NCI-H2171 treated with DMSO at 0.1 percent for 48 hours (cell line): ENCODE results near the gene SELENOT.

Source experiments
- DNase-seq: peaks from one replicate; lab custom pipeline; 2025; lab: John Stamatoyannopoulos, UW

The SELENOT gene

DNA sequence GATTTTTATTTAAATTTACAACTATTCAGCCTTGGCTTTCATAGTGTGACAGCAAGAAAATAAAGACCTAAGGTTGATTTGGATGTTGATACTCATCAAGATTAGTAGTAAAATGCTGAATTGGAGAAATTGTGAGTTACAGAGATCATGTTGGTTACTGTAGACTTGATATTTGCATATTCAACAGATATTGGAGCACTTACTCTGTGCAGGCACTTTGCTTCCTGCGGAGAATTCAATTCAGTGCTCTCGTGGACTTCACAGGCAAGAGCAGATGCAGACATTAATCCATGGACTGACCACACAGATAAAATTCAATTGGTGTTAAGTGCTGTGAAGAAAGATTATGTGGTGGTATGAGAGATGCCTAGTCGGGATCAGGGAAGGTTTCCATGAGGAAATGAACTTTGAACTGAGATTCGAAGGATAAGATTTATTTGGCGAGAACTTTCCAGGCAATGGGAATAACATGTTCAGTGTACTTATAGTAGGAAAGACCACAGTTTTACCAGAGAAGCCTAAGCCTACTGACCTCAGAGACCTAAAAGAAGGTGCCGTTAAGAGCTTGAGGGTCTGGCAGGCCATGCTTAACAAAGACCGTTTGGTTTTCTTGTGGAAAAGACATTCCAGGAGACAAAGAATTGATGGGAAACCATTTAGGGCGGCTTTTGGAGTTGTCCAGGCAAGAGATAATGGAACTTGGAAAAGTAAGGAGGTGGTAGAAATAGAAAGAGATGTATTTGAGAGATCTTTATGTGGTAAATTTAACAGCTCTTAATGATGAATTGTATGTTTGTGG, 4.3 kb downstream of the SELENOT start:
- no peak for DNase-seq

DNA sequence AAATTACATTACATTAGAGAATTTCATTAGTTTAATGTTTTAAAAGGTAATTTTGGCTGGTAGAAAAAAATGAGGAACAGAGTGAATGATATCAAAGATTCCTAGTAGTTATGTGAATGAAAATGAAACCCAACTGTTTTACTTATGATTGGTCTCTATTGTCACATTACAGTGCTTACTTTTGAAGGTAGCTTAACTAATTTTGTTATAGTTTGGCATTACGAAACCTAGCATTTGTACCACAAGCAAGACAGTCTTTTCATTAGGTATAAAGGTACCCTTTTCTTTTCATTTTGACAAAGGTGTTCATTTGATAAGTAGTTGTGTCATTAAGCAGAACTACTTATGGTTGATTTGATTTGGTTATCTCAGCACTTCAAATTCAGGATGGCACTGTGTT, 6.9 kb downstream of the SELENOT start:
- DNase-seq: no peak

DNA sequence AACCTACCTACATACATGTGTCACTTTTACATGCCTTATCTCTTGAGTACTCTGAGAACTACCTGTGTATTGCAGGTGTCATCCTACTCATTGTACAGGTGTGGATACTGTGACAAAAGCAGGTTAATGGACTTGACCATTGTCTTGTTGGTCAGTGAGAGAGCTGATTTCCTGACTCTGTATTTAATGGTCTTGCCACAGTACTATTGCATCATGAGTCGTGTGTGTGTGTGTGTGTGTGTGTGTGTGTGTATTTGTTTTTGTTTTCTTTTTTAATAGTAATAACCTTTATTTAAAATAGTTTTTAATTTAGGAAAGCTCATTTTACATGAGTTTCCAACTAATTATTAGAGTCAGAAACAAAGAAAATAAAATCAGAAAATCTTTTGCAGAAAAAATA, 7.7 kb downstream of the SELENOT start:
- DNase-seq: no peak

DNA sequence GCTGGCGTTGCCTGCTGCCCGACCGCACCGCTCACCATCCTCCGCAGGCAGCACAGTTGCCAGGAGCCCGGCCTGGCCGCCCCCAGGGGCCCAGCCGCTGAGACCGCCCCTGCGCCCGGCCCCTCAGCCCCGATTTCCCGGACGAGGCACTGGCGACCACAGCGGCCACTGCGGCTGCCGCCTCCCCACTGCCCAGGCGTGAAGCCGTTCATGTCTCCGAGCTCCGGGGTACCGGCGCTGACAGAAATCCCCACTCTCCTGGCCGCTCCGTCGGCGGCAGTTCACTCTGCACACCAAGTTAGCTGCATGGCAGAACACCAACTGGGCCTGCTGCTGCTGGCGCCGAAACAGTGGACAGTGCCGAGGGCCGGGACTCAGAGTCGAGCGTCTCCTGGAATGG, 8.5 kb downstream of the SELENOT start:
- DNase-seq: no peak

DNA sequence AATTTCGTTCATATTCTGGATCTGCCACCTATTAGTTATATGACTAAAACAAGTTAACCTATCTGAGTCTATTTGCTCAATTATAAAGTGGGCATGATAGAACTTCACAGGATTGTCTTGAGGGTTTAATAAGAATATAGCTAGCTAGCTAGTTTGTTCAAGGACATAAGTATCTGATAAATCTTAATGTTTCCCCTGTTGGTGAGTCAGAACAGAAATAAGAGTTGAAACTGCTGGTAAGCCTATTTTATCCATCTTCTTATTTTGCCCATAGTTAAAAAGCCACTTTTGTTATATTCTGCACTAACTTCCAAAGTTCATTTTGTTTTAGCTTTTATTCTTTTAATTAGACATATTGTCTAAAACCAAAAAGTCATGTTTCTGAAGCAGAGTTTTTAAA, 9.4 kb downstream of the SELENOT start:
- no peak for DNase-seq

DNA sequence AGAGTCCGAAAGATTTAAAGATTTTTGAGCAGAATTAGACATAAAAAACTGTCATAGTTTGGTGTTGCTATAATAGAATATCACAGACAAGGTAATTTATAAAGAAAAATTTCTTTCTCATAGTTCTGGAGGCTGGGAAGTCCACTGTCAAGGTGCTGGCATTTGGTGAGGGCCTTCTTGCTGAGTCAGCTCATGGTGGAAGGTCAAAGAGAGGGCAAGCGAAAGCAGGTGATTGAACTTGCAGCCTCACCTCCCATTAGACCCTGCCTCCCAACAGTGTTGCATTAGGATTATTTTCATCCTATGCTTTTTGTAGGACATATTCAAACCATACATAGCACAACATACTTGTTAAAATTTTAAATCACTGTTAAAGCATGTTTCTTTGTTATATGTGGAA, 9.9 kb downstream of the SELENOT start:
- no peak for DNase-seq

DNA sequence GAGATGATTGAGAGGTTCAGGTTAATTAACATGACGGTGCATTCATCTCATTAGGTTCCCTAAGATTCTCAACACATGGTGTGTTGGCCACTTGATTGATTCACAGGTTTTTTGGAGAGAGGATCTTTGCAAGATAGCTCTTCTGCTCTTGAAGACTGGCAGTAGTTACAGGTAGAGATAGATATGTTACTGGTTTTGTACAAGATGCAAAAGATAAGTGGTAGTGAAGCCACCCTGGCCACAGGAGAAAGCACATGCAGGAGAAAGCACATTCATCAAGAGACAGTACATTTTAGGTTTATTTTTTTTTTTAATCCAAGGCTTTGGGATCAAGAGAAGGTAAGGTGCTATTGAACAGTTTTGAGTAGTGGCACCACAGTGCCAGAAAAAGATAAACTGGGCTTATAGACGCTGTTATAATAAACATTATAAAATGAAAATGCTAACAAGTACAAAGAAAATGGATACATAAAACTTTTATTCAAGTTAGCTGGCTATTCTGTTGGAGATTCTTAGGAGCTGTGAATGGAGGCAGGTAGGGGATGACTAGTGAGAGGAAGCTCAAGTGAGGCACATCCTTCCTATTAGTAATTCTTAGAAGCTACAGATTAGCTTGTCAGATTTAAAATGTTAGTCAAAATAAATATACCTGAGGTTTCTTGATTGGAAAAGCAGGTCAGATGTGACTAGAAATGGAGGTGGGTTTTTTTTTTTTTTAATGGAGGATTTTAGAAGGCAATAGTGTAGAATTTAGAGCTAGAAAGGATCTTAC, 10.8 kb downstream of the SELENOT start:
- DNase-seq: no peak

DNA sequence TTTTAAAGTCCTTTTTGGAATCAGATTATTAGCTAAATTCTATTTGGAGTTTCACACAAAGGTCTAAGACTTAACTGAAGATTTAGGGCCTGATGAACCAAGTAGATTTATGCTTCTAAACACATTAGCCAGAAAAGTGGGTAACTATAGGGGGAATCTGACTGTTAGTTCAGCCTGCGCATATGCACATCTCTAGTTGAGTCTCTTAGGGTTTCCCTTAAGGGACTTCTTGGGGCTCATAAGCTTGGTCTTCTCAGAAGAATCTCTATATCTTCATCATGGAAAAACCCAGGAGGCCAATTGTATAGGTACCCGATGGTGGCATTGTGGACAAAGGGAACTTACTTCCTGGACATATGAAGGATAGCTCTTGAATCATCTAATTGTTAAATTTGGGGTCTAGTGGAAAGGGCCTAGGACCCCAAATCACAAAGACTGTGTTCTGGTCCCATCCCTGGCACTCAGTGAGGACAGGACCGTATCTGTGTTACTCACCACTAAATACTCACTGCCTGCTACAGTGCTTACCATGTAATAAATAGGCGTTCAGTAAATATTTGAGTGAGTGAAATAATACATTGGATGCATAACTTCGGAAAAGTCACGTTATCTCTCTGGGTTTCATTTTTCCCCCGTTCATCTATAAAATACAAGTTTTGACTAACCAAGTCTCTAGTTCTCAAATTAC, 17.0 kb downstream of the SELENOT start:
- no peak for DNase-seq

DNA sequence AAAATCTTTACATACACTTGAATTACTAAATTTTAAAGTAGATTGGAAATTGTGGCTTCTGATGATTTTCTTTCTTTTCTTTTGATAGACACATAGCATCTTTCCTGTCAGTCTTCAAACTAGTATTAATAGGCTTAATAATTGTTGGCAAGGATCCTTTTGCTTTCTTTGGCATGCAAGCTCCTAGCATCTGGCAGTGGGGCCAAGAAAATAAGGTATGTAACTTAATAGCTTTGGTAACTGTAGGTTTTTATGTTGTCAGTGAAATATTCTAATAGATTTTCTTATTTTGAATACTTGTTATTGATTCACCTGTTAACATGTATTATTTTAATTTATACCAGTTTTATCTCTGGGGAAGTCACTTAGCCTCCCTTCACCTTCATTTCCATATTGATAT, 19.8 kb downstream of the SELENOT start:
- peak; percentile 67 for DNase-seq

DNA sequence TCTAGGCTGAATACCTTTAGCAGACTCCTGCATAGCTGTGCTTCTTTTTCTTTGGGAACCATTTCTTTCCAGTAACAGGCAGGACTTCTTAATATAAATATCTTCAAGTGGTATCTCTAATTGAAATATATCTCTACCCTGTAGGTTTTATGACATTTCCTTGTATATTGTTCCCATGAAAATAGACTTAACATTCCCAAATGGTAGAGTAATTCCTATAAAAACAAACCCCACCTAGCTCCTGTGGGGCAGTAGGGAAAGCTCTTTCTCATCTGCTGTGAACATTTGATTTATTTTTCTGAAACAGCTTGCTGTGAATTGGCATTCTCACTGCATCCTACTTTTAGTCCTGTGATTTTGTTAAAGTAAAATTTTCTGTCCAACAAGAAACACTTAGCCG, 20.8 kb downstream of the SELENOT start:
- no peak for DNase-seq

DNA sequence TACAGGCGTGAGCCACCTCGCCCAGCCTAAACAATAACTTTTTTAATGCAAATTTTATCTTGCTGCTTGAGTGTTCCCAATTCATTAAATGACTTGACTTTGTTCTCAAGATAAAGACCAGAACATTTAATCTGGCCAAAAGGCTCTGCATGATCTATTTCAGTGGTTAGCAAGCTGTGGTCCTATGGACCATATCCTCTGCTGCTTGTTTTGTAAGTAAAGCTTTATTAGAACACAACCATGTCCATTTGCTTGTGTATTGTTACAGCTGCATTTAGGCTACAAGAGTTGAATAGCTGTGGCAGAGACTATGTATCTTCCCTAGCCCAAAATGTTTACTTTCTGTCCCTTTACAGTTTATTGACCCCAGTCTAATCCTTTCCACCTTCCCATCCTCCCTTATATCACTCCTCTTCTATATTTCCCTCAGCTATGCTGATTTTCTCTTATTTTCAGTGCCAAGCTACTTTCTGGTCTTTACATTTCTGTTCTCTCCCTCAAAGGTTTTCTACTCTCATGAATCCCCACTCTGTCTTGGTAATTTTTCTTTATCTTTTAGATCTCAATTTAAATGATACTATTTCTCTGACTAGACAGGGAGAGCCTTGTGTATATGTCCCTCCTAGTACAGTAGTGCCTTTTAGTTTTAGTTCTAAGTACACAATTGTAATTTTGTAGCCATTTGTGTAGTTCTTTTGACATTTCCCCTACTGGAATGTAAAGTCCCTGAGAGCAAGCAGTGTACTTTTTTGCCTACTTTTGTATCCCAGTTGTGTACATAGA, 23.2 kb downstream of the SELENOT start:
- DNase-seq: no peak

DNA sequence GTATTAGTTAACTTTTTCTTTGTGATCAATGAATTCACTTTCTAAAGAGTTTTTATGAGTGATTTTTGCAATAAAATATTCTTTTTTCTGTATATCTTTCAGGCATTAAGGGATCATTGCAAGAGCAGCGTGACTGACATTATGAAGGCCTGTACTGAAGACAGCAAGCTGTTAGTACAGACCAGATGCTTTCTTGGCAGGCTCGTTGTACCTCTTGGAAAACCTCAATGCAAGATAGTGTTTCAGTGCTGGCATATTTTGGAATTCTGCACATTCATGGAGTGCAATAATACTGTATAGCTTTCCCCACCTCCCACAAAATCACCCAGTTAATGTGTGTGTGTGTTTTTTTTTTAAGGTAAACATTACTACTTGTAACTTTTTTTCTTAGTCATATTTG, 24.4 kb downstream of the SELENOT start:
- peak; percentile 82 for DNase-seq

DNA sequence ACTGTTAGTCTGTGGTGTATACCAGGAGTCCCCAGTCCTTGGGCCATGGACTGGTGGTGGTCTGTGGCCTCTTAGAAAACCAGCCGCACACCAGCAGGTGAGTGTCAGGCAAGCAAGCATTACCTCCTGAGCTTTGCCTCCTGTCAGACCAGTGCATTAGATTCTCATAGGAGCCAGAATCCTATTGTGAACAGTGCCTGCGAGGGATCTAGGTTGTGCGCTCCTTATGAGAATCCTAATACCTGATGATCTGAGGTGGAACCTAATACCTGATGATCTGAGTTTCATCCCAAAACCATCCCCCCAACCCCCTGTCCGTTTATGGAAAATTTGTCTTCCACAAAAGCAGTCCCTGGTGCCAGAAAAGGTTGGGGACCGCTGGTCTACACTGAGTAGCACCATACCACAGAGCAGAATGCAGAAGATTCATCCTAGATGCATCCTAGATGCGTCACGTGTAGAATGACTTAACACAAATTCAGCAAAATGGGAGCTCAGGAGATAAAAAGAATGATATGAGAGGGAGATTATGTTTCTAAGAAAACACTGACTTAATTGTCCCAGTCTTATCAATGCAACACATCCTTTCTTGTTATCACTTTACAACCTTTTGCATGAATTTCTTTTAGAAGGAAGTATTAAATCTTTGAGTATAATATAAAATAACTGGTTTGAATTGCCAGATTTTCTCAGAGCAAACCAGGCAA, 28.5 kb downstream of the SELENOT start:
- DNase-seq: no peak

DNA sequence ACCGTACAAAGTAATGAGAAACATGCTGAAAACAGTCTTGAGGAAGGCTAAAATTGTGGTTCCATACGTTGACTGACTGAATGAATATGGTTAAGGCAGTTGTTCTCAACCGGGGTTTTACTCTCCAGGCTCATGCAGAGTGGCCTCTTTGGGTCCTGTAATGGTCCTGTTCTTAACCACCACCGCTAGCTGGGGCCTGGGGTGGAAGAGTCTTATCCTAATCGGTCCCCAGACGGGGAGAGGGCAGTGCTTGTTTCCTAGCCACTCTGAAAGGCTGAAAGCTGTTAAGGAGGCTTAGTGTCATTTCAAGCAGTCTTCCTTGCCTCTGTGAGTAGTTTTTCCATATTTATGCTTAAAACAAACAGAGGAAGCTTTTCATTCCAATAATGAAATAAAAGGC, 32.0 kb downstream of the SELENOT start:
- DNase-seq: no peak

DNA sequence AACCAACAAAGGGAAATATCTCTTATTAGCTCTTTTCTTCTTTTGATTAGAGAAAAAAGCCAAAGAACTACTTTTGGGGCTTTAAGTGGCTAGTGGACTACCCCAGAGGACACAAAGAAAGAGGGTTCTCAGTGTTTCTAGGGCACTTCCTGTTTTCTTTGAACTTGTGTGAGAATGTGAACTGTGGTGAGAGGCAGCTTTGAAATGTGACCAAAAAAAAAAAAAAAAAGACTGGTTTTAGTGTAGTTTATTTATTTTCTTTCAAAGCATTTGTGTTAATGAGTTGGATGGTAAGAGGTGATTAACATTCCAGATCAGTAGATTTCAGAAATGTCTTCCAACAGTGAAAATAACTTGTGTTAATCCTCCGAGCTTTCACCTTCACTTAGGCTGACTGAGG, 32.4 kb downstream of the SELENOT start:
- no peak for DNase-seq

DNA sequence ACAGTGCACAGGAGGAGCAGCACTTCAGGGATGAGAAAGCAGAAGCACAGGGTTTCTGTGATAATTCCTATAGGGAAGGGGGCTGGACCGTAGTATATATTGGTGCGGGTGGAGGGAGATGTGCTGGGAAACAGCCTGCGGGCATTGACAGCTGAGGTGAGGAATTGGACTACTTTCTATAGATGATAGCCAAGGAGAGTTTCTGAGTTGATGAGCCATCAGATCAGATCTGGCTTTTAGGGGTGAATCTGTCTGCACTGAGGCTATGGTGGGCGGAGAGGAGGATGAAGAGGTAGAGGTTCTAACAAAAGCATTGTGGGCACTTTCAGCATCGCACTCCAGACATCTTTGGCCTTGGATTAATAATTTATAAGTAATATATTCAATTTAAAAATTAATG, 33.1 kb downstream of the SELENOT start:
- no peak for DNase-seq

DNA sequence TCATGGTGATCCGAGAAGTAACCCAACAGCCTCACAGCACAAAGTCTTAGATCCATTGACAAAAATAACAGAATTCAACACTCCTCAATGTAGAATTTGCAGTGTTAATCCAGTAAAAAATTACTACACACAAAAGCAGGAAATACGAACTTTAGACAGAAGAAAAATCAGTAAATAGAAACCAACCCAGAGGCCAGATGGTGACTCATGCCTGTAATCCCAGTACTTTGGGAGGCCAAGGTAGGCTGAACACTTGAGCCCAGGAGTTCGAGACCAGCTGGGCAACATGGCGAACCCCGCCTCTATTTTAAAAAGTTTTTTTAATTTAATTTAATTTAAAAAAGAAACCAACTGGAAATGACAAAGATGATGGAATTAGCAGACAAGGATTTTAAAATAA, 36.1 kb downstream of the SELENOT start:
- no peak for DNase-seq

DNA sequence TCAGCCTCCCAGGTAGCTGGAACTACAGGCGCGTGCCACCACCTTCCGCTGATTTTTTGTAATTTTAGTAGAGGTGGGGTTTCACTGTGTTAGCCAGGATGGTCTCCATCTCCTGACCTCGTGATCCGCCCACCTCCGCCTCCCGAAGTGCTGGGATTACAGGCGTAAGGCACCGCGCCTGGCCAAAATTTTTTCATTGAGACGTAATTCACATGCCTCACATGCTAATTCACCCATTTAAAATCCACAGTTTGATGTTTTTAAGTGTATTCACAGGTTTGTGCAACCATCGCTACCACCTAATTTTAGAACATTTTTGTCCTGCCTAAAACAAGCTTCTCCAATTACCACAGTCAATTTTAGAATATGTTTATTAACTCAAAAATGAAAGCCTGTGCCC, 37.1 kb downstream of the SELENOT start:
- DNase-seq: no peak

DNA sequence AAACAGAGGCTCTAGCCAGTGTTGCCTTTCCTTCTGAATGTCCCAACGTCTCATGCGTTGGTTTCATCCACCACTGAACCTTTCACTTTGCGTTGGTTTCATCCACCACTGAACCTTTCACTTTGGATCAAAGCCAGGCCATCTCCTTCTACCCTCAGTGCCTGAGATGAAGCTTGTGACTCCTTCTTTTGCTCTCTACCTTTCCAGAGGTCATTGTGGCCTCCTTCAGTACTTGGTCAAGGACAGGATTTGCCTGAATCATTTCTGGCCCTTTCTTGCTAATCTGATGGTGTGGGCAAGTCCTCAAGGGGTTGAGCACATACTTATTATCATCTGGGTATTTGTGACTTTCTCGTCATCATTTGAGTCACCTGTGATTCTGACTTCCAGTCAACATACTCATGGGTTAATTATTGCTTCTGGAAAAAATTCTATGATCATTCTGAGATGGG, 50.0 kb downstream of the SELENOT start:
- DNase-seq: no peak

DNA sequence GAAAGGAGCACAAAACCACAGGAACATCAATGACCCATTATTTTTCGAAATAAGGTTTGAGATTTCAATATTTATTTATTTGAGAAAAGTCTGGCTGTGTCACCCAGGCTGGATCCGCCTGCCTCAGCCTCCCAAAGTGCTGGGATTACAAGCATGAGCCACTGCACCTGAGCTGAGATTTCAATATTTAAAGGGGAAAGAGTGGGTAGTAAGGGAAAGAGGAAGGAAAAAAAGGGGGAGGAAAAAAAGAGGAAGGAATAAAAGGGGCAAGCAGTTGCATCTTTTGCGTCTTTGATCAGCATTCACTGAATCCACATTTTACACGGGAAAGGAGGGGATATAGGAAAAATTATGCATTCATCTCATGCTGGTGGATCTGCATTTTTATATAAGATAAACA, 53.2 kb downstream of the SELENOT start:
- no peak for DNase-seq

DNA sequence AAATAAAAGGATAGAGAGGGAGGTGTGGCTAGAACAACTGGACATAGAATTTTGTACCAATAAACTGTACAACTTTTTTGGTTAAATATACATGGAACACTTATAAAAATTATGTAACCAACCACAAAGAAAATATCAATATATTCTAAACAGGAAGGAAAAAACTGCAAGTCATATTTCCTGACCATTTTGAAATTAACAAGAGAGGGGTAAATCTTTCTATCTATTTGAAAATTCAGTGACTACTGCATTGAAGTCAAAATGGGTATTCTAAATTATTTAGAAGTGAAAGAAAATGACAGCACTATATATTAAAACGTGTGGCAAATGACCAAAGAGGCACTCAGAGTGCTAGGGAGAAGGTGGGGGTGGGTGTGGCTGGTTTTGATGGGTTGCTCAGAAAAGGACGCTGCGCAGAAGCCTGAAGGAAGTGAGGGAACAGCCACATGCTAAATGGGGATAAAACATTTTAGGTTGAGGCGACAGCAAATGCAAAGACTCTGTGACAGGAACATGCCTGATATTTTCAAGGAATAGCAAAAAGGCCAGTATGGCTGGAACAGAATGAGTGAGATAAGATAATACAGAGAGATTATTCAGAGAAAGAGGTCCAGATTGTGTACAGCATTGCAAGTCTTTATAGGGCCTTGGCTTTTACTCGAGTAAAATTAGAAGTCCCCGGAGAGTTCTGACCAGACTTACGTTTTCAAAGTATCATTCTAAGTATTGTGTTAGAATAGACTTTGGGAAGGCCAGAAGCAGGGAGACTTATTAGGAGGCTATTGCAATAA, 59.5 kb downstream of the SELENOT start:
- no peak for DNase-seq
